Suprapubic skin (tissue), 4 donors: Measurements from ENCODE around the gene ZIM2. TPM values are rescaled to one million over a fixed set of nuclear protein-coding genes. Genes with fewer than 3 reads are reported as not detected.

Source experiments
- DNase-seq, 2 donors: peaks; one replicate each; pipeline ENCODE4 v3.0.0-alpha.2; 2019; ENCODE audit warnings: low spot score in 2 of 2
- H3K27ac ChIP-seq: fragments of 200-600 bp; sonication (generic); one replicate; pipeline ENCODE4 v1.5.1; 2019
- H3K27me3 ChIP-seq: fragments of 200-600 bp; sonication (generic); one replicate; pipeline ENCODE4 v1.5.1; 2019
- H3K36me3 ChIP-seq: fragments of 200-600 bp; sonication (generic); one replicate; pipeline ENCODE4 v1.5.1; 2019
- H3K4me1 ChIP-seq: fragments of 200-600 bp; sonication (generic); one replicate; pipeline ENCODE4 v1.5.1; 2019
- H3K4me3 ChIP-seq: fragments of 200-600 bp; sonication (generic); one replicate; pipeline ENCODE4 v1.5.1; 2019; ENCODE audit warnings: mild to moderate bottlenecking
- H3K9me3 ChIP-seq: fragments of 200-600 bp; sonication (generic); one replicate; pipeline ENCODE4 v1.5.1; 2019
- EP300 ChIP-seq: sonication (generic); formaldehyde crosslinking; IDR thresholded peaks from one replicate; pipeline ENCODE4 v1.6.1; 2017; ENCODE audit warnings: antibody characterized with exemption
- POLR2A ChIP-seq, 2 donors: fragments of 450-650 bp; IDR thresholded peaks; one replicate each; pipeline ENCODE4 v1.6.1; 2017; ENCODE audit warnings: antibody characterized with exemption in 2 of 2, mild to moderate bottlenecking in 2 of 2, moderate library complexity in 2 of 2
- POLR2AphosphoS5 ChIP-seq, 3 donors: sonication (generic); formaldehyde crosslinking; IDR thresholded peaks; one replicate each; pipeline ENCODE4 v1.6.1; 2017; ENCODE audit warnings: antibody characterized with exemption in 3 of 3
- WGBS: methylation state at CpG from one replicate; pipeline ENCODE4 v1.1.5; 2018; 5-methylcytosine and 5-hydroxymethylcytosine counted together
- total RNA-seq, 4 donors: library from RNA; depleted of rRNA; stranded (reverse); fragments of >200 nt; gene quantifications; one replicate each; pipeline ENCODE4 v1.1.0, GENCODE V29; 2016
- TF ChIP-seq, protein P1 (sequence below), 2 donors: fragments of 200-600 bp in 1 of 2; fragments of 450-650 bp in 1 of 2; sonication (generic) in 1 of 2; IDR thresholded peaks; one replicate each; pipeline ENCODE4 v1.5.1; 2016 to 2019; ENCODE audit warnings: antibody characterized with exemption in 2 of 2, mild to moderate bottlenecking in 1 of 2, moderate library complexity in 1 of 2

Gene ZIM2
- total RNA-seq, 4 donors from 2014 or later = 0.72 TPM; not detected in 3

GRCh38 chr19:56877069-56877715 lies 36.7 kb upstream of the ZIM2 start:
- no peaks in the 10 kb centered on the region for H3K27me3 ChIP-seq
- H3K4me3 ChIP-seq = no peak overlapping the region
- no peaks in the 10 kb centered on the region for H3K36me3 ChIP-seq
- no peak for DNase-seq
- no peaks in the 10 kb centered on the region for H3K4me1 ChIP-seq
- H3K9me3 ChIP-seq = peaks cover 18% of the 10 kb centered on the region
- TF ChIP-seq POLR2AphosphoS5 (IDR thresholded peaks at IDR 0.05) (no peak), POLR2A (IDR thresholded peaks at IDR 0.05) (no peak), EP300 (no peak)
- TF ChIP-seq, protein P1, sequence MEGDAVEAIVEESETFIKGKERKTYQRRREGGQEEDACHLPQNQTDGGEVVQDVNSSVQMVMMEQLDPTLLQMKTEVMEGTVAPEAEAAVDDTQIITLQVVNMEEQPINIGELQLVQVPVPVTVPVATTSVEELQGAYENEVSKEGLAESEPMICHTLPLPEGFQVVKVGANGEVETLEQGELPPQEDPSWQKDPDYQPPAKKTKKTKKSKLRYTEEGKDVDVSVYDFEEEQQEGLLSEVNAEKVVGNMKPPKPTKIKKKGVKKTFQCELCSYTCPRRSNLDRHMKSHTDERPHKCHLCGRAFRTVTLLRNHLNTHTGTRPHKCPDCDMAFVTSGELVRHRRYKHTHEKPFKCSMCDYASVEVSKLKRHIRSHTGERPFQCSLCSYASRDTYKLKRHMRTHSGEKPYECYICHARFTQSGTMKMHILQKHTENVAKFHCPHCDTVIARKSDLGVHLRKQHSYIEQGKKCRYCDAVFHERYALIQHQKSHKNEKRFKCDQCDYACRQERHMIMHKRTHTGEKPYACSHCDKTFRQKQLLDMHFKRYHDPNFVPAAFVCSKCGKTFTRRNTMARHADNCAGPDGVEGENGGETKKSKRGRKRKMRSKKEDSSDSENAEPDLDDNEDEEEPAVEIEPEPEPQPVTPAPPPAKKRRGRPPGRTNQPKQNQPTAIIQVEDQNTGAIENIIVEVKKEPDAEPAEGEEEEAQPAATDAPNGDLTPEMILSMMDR (IDR thresholded peaks at IDR 0.05) = no peak
- 53% methylated on average over 19 of the region's 19 CpGs for WGBS
- H3K27ac ChIP-seq = no peak overlapping the region

- DNase-seq = no peak
- H3K36me3 ChIP-seq = no peaks in the 10 kb centered on the region
- no peaks in the 10 kb centered on the region for H3K4me1 ChIP-seq
- H3K4me3 ChIP-seq = no peak overlapping the region
- TF ChIP-seq EP300 (no peak), POLR2A (IDR thresholded peaks at IDR 0.05) (no peak), POLR2AphosphoS5 (IDR thresholded peaks at IDR 0.05) (no peak)
- TF ChIP-seq, protein P1 (IDR thresholded peaks at IDR 0.05) = no peak
- no peaks in the 10 kb centered on the region for H3K27me3 ChIP-seq
- 74% methylated on average over 3 of the region's 3 CpGs for WGBS
- H3K27ac ChIP-seq = no peak overlapping the region
- H3K9me3 ChIP-seq = peaks cover 22% of the 10 kb centered on the region
These were observed 35.2 kb upstream of the ZIM2 start for GRCh38 chr19:56875717-56876116.

DNA sequence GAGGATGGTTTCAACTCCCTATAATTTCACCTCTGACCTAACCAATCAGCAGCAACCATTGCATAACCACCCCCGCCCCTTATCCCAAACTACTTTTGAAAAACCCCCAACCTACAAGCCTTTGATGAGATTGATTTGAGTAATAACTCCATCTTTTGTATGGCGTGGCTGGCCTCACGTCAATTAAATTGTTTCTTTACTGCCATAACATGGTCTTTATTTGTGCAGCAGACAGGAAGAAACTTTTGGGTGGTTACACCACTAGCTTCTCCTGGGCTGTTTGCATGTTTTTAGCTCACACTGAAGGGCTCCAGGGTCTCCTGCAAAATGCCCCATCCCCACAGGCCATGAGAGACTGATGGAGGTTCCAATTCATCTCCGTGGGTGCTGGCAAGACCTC lies 34.0 kb upstream of the ZIM2 start:
- Histone ChIP-seq H3K4me3 (no peak overlapping the region), H3K36me3 (no peaks in the 10 kb centered on the region), H3K27me3 (no peaks in the 10 kb centered on the region), H3K9me3 (peaks cover 22% of the 10 kb centered on the region), H3K4me1 (no peaks in the 10 kb centered on the region), H3K27ac (no peak overlapping the region)
- 89% methylated on average over 4 of the region's 4 CpGs for WGBS
- DNase-seq = no peak
- TF ChIP-seq POLR2AphosphoS5 (IDR thresholded peaks at IDR 0.05) (no peak), POLR2A (IDR thresholded peaks at IDR 0.05) (no peak), EP300 (no peak)
- TF ChIP-seq, protein P1 (IDR thresholded peaks at IDR 0.05) = no peak

DNA sequence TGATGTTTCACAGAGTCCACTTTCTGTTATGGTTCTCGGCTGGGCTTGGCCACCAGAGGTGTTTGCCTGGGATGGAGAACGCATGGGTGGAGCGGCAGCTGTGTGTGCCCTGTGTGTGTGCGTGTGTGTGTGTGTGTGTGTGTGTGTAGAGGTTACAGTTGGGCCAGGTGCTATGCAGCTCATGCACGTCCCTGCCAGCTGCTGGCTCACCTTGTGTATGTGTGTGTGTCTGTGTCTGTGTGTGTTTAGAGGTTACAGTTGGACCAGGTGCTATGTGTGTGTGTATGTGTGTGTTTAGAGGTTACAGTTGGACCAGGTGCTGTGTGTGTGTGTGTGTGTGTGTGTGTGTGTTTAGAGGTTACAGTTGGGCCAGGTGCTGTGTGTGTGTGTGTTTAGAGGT lies 33.0 kb upstream of the ZIM2 start:
- Histone ChIP-seq H3K4me3 (no peak overlapping the region), H3K9me3 (peaks cover 18% of the 10 kb centered on the region), H3K36me3 (no peaks in the 10 kb centered on the region), H3K27ac (no peak overlapping the region), H3K27me3 (no peaks in the 10 kb centered on the region), H3K4me1 (no peaks in the 10 kb centered on the region)
- no peak for DNase-seq
- TF ChIP-seq POLR2AphosphoS5 (IDR thresholded peaks at IDR 0.05) (no peak), EP300 (no peak), POLR2A (IDR thresholded peaks at IDR 0.05) (no peak)
- TF ChIP-seq, protein P1 (IDR thresholded peaks at IDR 0.05) = no peak
- 88% methylated on average over 4 of the region's 5 CpGs for WGBS

GRCh38 chr19:56869886-56870285 lies 29.4 kb upstream of the ZIM2 start:
- Histone ChIP-seq H3K4me3 (no peak overlapping the region), H3K27ac (no peak overlapping the region), H3K27me3 (no peaks in the 10 kb centered on the region), H3K36me3 (no peaks in the 10 kb centered on the region), H3K4me1 (no peaks in the 10 kb centered on the region), H3K9me3 (peaks cover 11% of the 10 kb centered on the region)
- TF ChIP-seq POLR2AphosphoS5 (IDR thresholded peaks at IDR 0.05) (no peak), EP300 (no peak)
- no peak for DNase-seq
- WGBS = 83% methylated on average over 8 of the region's 8 CpGs

- TF ChIP-seq POLR2AphosphoS5 (IDR thresholded peaks at IDR 0.05) = no peak
- TF ChIP-seq POLR2A (IDR thresholded peaks at IDR 0.05) = no peak
- TF ChIP-seq, protein P1 (IDR thresholded peaks at IDR 0.05) = no peak
- no peak for TF ChIP-seq EP300
- Histone ChIP-seq H3K27ac (no peak overlapping the region), H3K4me1 (no peaks in the 10 kb centered on the region), H3K36me3 (no peaks in the 10 kb centered on the region), H3K9me3 (peaks cover 11% of the 10 kb centered on the region), H3K4me3 (no peak overlapping the region), H3K27me3 (no peaks in the 10 kb centered on the region)
- WGBS = 88% methylated on average over 1 of the region's 1 CpG
- no peak for DNase-seq
These were observed 27.9 kb upstream of the ZIM2 start for GRCh38 chr19:56868446-56868845.
